ENCODE data around the gene EMP2. TPM values are rescaled to one million over a fixed set of nuclear protein-coding genes. Genes with fewer than 3 reads are reported as not detected.

Gene EMP2
- 17.0 and 23.0 TPM in 2 replicates for total RNA-seq

GRCh38 chr16:10579965-10580882 is at the start of gene EMP2:
TSS of gene EMP2 (minus strand) at chr16:10580598. CDS start at chr16:10547617, 32,981 bp downstream.

Other genes with a start within 250 kb of the EMP2 start
- gene ATF7IP2, start 194.5 kb downstream of the EMP2 start, total RNA-seq: 3.1 and 5.9 TPM in 2 replicates
- gene TEKT5, start 114.3 kb upstream of the EMP2 start, total RNA-seq: not detected in 2 replicates
- gene NUBP1, start 163.2 kb upstream of the EMP2 start, total RNA-seq: 24.6 and 31.3 TPM in 2 replicates
- gene TVP23A, start 238.2 kb upstream of the EMP2 start, total RNA-seq: not detected in 2 replicates